HL-60 (cell line): ENCODE data around the gene APPL2.

ENCODE experiments used
- DNase-seq, 2 experiments: peaks; one replicate each; pipeline ENCODE4 v3.0.0-alpha.2; 2010 to 2020; ENCODE audit warnings: low read depth in 1 of 2, low spot score in 1 of 2
- H3K27ac ChIP-seq: fragments of 250-450 bp; sonication (Bioruptor Pico); replicated peaks from 2 replicates; pipeline ENCODE4 v1.5.1; 2020; ENCODE audit warnings: mild to moderate bottlenecking, moderate library complexity
- H3K27me3 ChIP-seq: fragments of 250-450 bp; sonication (Bioruptor Pico); 2 replicates; pipeline ENCODE4 v1.5.1; 2021; ENCODE audit warnings: mild to moderate bottlenecking, moderate library complexity; ENCODE audit not compliant: insufficient read depth, poor library complexity, severe bottlenecking
- H3K4me3 ChIP-seq: replicated peaks from 2 replicates; pipeline ENCODE4 v1.5.1; 2011; ENCODE audit warnings: mild to moderate bottlenecking, control low read depth, low read length; ENCODE audit not compliant: insufficient read depth
- GABPA ChIP-seq: IDR thresholded peaks from 2 replicates; pipeline ENCODE4 v1.6.1; 2012; ENCODE audit warnings: low read depth
- POLR2AphosphoS5 ChIP-seq: IDR thresholded peaks from 2 replicates; pipeline ENCODE4 v1.6.1; 2012; ENCODE audit warnings: low read depth
- SPI1 ChIP-seq: IDR thresholded peaks from 2 replicates; pipeline ENCODE4 v1.6.1; 2012; ENCODE audit warnings: low read depth, mild to moderate bottlenecking, borderline replicate concordance
- TF ChIP-seq, protein P1 (sequence below): IDR thresholded peaks from one replicate; pipeline ENCODE4 v1.5.1; 2011; ENCODE audit warnings: low read length, control low read depth, inconsistent platforms; ENCODE audit not compliant: insufficient read depth
- TF ChIP-seq, protein P2 (sequence below): IDR thresholded peaks from 2 replicates; pipeline ENCODE4 v1.6.1; 2012; ENCODE audit warnings: low read depth; ENCODE audit not compliant: insufficient replicate concordance

The APPL2 gene

GRCh38 chr12:105240228-105240627 is 4.3 kb upstream of the APPL2 start:
- Histone ChIP-seq H3K27me3 (no peaks in the 10 kb centered on the region), H3K4me3 (no peak overlapping the region), H3K27ac (no peak overlapping the region)
- TF ChIP-seq, protein P1, sequence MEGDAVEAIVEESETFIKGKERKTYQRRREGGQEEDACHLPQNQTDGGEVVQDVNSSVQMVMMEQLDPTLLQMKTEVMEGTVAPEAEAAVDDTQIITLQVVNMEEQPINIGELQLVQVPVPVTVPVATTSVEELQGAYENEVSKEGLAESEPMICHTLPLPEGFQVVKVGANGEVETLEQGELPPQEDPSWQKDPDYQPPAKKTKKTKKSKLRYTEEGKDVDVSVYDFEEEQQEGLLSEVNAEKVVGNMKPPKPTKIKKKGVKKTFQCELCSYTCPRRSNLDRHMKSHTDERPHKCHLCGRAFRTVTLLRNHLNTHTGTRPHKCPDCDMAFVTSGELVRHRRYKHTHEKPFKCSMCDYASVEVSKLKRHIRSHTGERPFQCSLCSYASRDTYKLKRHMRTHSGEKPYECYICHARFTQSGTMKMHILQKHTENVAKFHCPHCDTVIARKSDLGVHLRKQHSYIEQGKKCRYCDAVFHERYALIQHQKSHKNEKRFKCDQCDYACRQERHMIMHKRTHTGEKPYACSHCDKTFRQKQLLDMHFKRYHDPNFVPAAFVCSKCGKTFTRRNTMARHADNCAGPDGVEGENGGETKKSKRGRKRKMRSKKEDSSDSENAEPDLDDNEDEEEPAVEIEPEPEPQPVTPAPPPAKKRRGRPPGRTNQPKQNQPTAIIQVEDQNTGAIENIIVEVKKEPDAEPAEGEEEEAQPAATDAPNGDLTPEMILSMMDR, result no peak
- TF ChIP-seq, protein P2, sequence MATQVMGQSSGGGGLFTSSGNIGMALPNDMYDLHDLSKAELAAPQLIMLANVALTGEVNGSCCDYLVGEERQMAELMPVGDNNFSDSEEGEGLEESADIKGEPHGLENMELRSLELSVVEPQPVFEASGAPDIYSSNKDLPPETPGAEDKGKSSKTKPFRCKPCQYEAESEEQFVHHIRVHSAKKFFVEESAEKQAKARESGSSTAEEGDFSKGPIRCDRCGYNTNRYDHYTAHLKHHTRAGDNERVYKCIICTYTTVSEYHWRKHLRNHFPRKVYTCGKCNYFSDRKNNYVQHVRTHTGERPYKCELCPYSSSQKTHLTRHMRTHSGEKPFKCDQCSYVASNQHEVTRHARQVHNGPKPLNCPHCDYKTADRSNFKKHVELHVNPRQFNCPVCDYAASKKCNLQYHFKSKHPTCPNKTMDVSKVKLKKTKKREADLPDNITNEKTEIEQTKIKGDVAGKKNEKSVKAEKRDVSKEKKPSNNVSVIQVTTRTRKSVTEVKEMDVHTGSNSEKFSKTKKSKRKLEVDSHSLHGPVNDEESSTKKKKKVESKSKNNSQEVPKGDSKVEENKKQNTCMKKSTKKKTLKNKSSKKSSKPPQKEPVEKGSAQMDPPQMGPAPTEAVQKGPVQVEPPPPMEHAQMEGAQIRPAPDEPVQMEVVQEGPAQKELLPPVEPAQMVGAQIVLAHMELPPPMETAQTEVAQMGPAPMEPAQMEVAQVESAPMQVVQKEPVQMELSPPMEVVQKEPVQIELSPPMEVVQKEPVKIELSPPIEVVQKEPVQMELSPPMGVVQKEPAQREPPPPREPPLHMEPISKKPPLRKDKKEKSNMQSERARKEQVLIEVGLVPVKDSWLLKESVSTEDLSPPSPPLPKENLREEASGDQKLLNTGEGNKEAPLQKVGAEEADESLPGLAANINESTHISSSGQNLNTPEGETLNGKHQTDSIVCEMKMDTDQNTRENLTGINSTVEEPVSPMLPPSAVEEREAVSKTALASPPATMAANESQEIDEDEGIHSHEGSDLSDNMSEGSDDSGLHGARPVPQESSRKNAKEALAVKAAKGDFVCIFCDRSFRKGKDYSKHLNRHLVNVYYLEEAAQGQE, result no peak
- TF ChIP-seq GABPA (no peak), SPI1 (peak; percentile 96), POLR2AphosphoS5 (no peak)
- DNase-seq, result no peak

DNA sequence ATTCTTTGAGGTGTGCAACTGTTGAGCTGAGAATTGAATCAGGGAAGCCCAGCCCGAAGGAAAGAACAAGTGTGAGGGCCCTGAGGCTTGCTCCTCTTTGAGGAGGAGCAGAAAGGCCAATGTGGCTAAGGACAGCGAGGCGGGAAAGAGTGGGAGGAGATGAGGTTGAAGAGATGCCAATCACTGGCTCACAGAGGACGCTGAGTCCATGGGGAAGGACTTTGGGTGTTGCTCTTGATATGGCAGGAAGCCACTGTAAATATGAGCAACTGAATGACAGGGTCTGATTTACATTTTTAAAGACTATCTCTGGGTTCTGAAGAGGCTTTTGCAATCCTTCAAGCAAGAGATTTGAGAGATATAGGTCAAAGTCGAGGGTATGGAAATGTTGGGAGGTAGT is 3.3 kb upstream of the APPL2 start:
- Histone ChIP-seq H3K27me3 (no peaks in the 10 kb centered on the region), H3K4me3 (no peak overlapping the region), H3K27ac (no peak overlapping the region)
- TF ChIP-seq GABPA (no peak), POLR2AphosphoS5 (no peak), SPI1 (no peak)
- TF ChIP-seq, protein P1, result no peak
- TF ChIP-seq, protein P2, result no peak
- no peak for DNase-seq

DNA sequence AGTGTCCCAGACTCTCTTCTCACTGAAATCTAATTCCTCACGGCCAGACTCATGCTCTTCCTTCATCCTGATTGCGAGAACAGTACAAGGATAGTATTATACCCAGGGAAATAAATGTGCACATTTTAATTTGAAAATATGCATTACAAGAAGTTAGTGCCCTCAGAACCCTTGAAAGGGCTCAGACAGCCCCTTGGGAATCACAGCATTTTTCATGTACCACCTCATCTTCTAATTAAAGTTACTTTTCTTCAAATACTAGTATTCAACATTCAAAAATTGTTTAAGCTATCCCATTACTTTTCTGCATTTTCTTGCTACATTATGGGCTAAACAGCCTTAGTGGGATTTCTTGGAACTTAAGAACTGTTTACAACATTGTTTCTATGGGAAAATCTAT is 1.7 kb upstream of the APPL2 start:
- Histone ChIP-seq H3K27me3 (no peaks in the 10 kb centered on the region), H3K4me3 (no peak overlapping the region), H3K27ac (no peak overlapping the region)
- TF ChIP-seq SPI1 (no peak), POLR2AphosphoS5 (no peak), GABPA (no peak)
- TF ChIP-seq, protein P2, result no peak
- TF ChIP-seq, protein P1, result no peak
- no peak for DNase-seq
